HG03108 (cell line): ENCODE results near the gene DNHD1.

Experiments
- ATAC-seq: cut with Tn5 transposase; IDR thresholded peaks from one replicate; pipeline ENCODE4 v1.9.1; 2021; ENCODE audit warnings: moderate library complexity; ENCODE audit not compliant: unreplicated experiment

The DNHD1 gene

GRCh38 chr11:6497069-6497839 lies at the start of gene DNHD1:
TSS of gene DNHD1 (plus strand) at chr11:6497280. CDS start at chr11:6498216, 936 bp downstream.
- ATAC-seq = no peak

- ATAC-seq = no peak
Measured at GRCh38 chr11:6448574-6448973, 48.5 kb upstream of the DNHD1 start.

GRCh38 chr11:6452219-6452618 lies 44.9 kb upstream of the DNHD1 start:
- no peak for ATAC-seq

- no peak for ATAC-seq
Measured at GRCh38 chr11:6453152-6453551, 43.9 kb upstream of the DNHD1 start.

GRCh38 chr11:6455070-6455469 lies 42.0 kb upstream of the DNHD1 start:
- ATAC-seq = no peak

GRCh38 chr11:6456361-6457073 lies 40.6 kb upstream of the DNHD1 start:
- ATAC-seq = no peak

GRCh38 chr11:6457581-6458320 lies 39.3 kb upstream of the DNHD1 start:
- no peak for ATAC-seq

- ATAC-seq = no peak
Measured at GRCh38 chr11:6458352-6459098, 38.6 kb upstream of the DNHD1 start.

- no peak for ATAC-seq
Measured at GRCh38 chr11:6459099-6459450, 38.0 kb upstream of the DNHD1 start.

GRCh38 chr11:6468712-6469495 lies 28.2 kb upstream of the DNHD1 start:
- ATAC-seq = peak; percentile 66

- ATAC-seq = no peak
Measured at GRCh38 chr11:6469599-6469998, 27.5 kb upstream of the DNHD1 start.

- no peak for ATAC-seq
Measured at GRCh38 chr11:6472934-6473333, 24.1 kb upstream of the DNHD1 start.

- peak; percentile 60 for ATAC-seq
Measured at GRCh38 chr11:6473451-6474412, 23.3 kb upstream of the DNHD1 start, which contains the start of gene TRIM3. TSS of gene TRIM3 (minus strand) at chr11:6473941. CDS start at chr11:6465695, 8,246 bp downstream.

- ATAC-seq = peak; percentile 8
Measured at GRCh38 chr11:6474413-6474792, 22.7 kb upstream of the DNHD1 start.

GRCh38 chr11:6474806-6475500 lies 22.1 kb upstream of the DNHD1 start:
- no peak for ATAC-seq

- no peak for ATAC-seq
Measured at GRCh38 chr11:6475936-6476335, 21.1 kb upstream of the DNHD1 start.

GRCh38 chr11:6476571-6476970 lies 20.5 kb upstream of the DNHD1 start:
- no peak for ATAC-seq

GRCh38 chr11:6480299-6480914 lies 16.7 kb upstream of the DNHD1 start:
- no peak for ATAC-seq
